ENCODE results near the gene ITGB5.

ITGB5 gene

GRCh38 chr3:124887177-124887931, at the start of gene ITGB5:
Gene ITGB5, minus strand, starts transcription at chr3:124887365. Its CDS starts 365 bp downstream, at chr3:124887000.
- peak; percentile 83 for DNase-seq (ENCODE audit: low spot score)

- DNase-seq (ENCODE audit: low spot score): no peak
Measured at GRCh38 chr3:124935794-124936542, 48.8 kb upstream of the ITGB5 start.

GRCh38 chr3:124935264-124935663, 48.1 kb upstream of the ITGB5 start:
- DNase-seq (ENCODE audit: low spot score): no peak

GRCh38 chr3:124934577-124934976, 47.4 kb upstream of the ITGB5 start, which contains the start of gene MUC13:
Gene MUC13, minus strand, starts transcription at chr3:124934751. Its CDS starts 39 bp downstream, at chr3:124934712.
- peak; percentile 69 for DNase-seq (ENCODE audit: low spot score)

- peak; percentile 61 for DNase-seq (ENCODE audit: low spot score)
Measured at GRCh38 chr3:124928333-124929202, 41.4 kb upstream of the ITGB5 start.

- DNase-seq (ENCODE audit: low spot score): no peak
Measured at GRCh38 chr3:124927574-124928045, 40.4 kb upstream of the ITGB5 start.

GRCh38 chr3:124926426-124927101, 39.4 kb upstream of the ITGB5 start:
- DNase-seq (ENCODE audit: low spot score): no peak

GRCh38 chr3:124924741-124925140, 37.6 kb upstream of the ITGB5 start:
- no peak for DNase-seq (ENCODE audit: low spot score)

- no peak for DNase-seq (ENCODE audit: low spot score)
Measured at GRCh38 chr3:124923833-124924232, 36.7 kb upstream of the ITGB5 start.

- DNase-seq (ENCODE audit: low spot score): no peak
Measured at GRCh38 chr3:124920718-124921117, 33.6 kb upstream of the ITGB5 start.

- DNase-seq (ENCODE audit: low spot score): no peak
Measured at GRCh38 chr3:124919756-124920155, 32.6 kb upstream of the ITGB5 start.

- no peak for DNase-seq (ENCODE audit: low spot score)
Measured at GRCh38 chr3:124918524-124918923, 31.4 kb upstream of the ITGB5 start.

GRCh38 chr3:124916837-124917409, 29.8 kb upstream of the ITGB5 start:
- no peak for DNase-seq (ENCODE audit: low spot score)

- DNase-seq (ENCODE audit: low spot score): no peak
Measured at GRCh38 chr3:124915254-124915653, 28.1 kb upstream of the ITGB5 start.

- DNase-seq (ENCODE audit: low spot score): no peak
Measured at GRCh38 chr3:124907957-124908356, 20.8 kb upstream of the ITGB5 start.

- DNase-seq (ENCODE audit: low spot score): no peak
Measured at GRCh38 chr3:124904835-124905492, 17.8 kb upstream of the ITGB5 start.

GRCh38 chr3:124903896-124904834, 17.0 kb upstream of the ITGB5 start:
- DNase-seq (ENCODE audit: low spot score): no peak

- no peak for DNase-seq (ENCODE audit: low spot score)
Measured at GRCh38 chr3:124896824-124897526, 9.8 kb upstream of the ITGB5 start.

GRCh38 chr3:124895756-124896155, 8.6 kb upstream of the ITGB5 start:
- no peak for DNase-seq (ENCODE audit: low spot score)

Data from SW480 (cell line).